Measurements from ENCODE around the gene MVK. TPM values are rescaled to one million over a fixed set of nuclear protein-coding genes. Genes with fewer than 3 reads are reported as not detected.
A peak's percentile ranks its signal among the peaks of the same experiment; 100 is the strongest.

The MVK gene
- total RNA-seq, 1 experiment from 2014 or later: 19.2 TPM

- Histone ChIP-seq H3K4ac (ENCODE audit: low read depth, low read length) (no peak overlapping the region), H2BK120ac (ENCODE audit: low read depth, low read length, poor library complexity, severe bottlenecking) (no peak overlapping the region), H3T11ph (ENCODE audit: low read length) (no peak overlapping the region), H4K91ac (ENCODE audit: insufficient read length, low read depth, low read length) (no peak overlapping the region), H3K79me1 (ENCODE audit: insufficient read depth, low read depth, low read length, poor library complexity, severe bottlenecking) (no peaks in the 10 kb centered on the region), H2BK15ac (ENCODE audit: low read depth, low read length) (no peak overlapping the region), H3K18ac (ENCODE audit: insufficient read length, low read depth, low read length) (no peak overlapping the region), H3K23ac (ENCODE audit: insufficient read length, low read depth, low read length) (no peak overlapping the region), H3K4me2 (ENCODE audit: insufficient read depth, insufficient read length, low read length) (no peak overlapping the region), H2AFZ (ENCODE audit: low read length) (no peak overlapping the region), H2BK20ac (ENCODE audit: low read depth, low read length, poor library complexity, severe bottlenecking) (no peak overlapping the region), H4K20me1 (ENCODE audit: control insufficient read depth, insufficient read depth, insufficient read length) (no peaks in the 10 kb centered on the region), H2BK12ac (ENCODE audit: insufficient read length, low read depth, low read length) (no peak overlapping the region), H2AK5ac (ENCODE audit: insufficient read length, low read length) (no peak overlapping the region), H3K4me1 (ENCODE audit: insufficient read depth, low read length) (no peaks in the 10 kb centered on the region), H3K27me3 (ENCODE audit: insufficient read depth, low read length) (no peaks in the 10 kb centered on the region), H3K9ac (ENCODE audit: extremely low read depth, insufficient read length, low read length) (no peak overlapping the region), H3K79me2 (ENCODE audit: insufficient read depth, low read length) (no peaks in the 10 kb centered on the region), H3K27ac (ENCODE audit: insufficient read length, low read depth, low read length) (no peak overlapping the region), H3K23me2 (ENCODE audit: insufficient read length, low read depth, low read length, poor library complexity, severe bottlenecking) (no peaks in the 10 kb centered on the region), H3K14ac (ENCODE audit: insufficient read depth, low read length) (no peak overlapping the region), H4K5ac (ENCODE audit: insufficient read length, low read depth, low read length) (no peak overlapping the region), H3K56ac (ENCODE audit: insufficient read length, low read depth, low read length) (no peak overlapping the region), H2BK5ac (ENCODE audit: insufficient read length, low read length) (no peak overlapping the region), H3K9me3 (ENCODE audit: control insufficient read depth, low read depth, low read length) (no peaks in the 10 kb centered on the region), H4K8ac (replicated peaks; ENCODE audit: insufficient read length, low read depth, low read length) (no peak overlapping the region)
- no peak for DNase-seq
- no peaks in the 10 kb centered on the region for H3K4me1 Mint-ChIP-seq
- WGBS (ENCODE audit: extremely low coverage, insufficient read length, low lambda C conversion rate): no CpG with 5 or more reads among the region's 18 CpGs
- no peaks in the 10 kb centered on the region for H3K9me3 Mint-ChIP-seq
- no peak for TF ChIP-seq CTCF (conservative IDR thresholded peaks at IDR 0.05)
- H3K27me3 Mint-ChIP-seq (ENCODE audit: low read depth): no peaks in the 10 kb centered on the region
- peak overlapping the region in 2 of 3 experiments; percentile 66 to 81; a peak in 3 of 7 replicates for H3K27ac Mint-ChIP-seq
- peaks cover 5 to 36% (median 30%) of the 10 kb centered on the region in 3 experiments; a peak in 5 of 7 replicates for H3K36me3 Mint-ChIP-seq (ENCODE audit: insufficient read depth in 1 of 3, low read depth in 3 of 3)
- H3K4me3 Mint-ChIP-seq: no peak overlapping the region
Measured at GRCh38 chr12:109587921-109588320, 14.3 kb downstream of the MVK start.

Data from H9 (cell line).